VCaP (cell line): ENCODE data around the gene CMKLR1.

Experiments
- H3K27ac ChIP-seq: fragments of 450-650 bp; 2 replicates; pipeline ENCODE4 v1.5.1; 2017
- CTCF ChIP-seq: fragments of 450-650 bp; conservative IDR thresholded peaks from 2 replicates; pipeline ENCODE4 v1.5.1; 2017; ENCODE audit warnings: mild to moderate bottlenecking, moderate library complexity

The CMKLR1 gene

GRCh38 chr12:108312073-108312659, 26.9 kb downstream of the CMKLR1 start:
- H3K27ac ChIP-seq = no peak overlapping the region
- no peak for TF ChIP-seq CTCF

- TF ChIP-seq CTCF = no peak
- no peak overlapping the region for H3K27ac ChIP-seq
Measured at GRCh38 chr12:108311605-108312004, 27.5 kb downstream of the CMKLR1 start.

GRCh38 chr12:108310489-108310888, 28.6 kb downstream of the CMKLR1 start:
- TF ChIP-seq CTCF = no peak
- no peak overlapping the region for H3K27ac ChIP-seq

- no peak overlapping the region for H3K27ac ChIP-seq
- no peak for TF ChIP-seq CTCF
Measured at GRCh38 chr12:108309674-108310312, 29.3 kb downstream of the CMKLR1 start.

- H3K27ac ChIP-seq = no peak overlapping the region
- no peak for TF ChIP-seq CTCF
Measured at GRCh38 chr12:108308395-108309085, 30.6 kb downstream of the CMKLR1 start.

- H3K27ac ChIP-seq = no peak overlapping the region
- no peak for TF ChIP-seq CTCF
Measured at GRCh38 chr12:108307006-108307405, 32.1 kb downstream of the CMKLR1 start.

GRCh38 chr12:108306506-108306905, 32.6 kb downstream of the CMKLR1 start:
- no peak overlapping the region for H3K27ac ChIP-seq
- TF ChIP-seq CTCF = no peak
